Keratinocyte (primary cell): Measurements from ENCODE around the gene MARVELD2. TPM values are rescaled to one million over a fixed set of nuclear protein-coding genes. Genes with fewer than 3 reads are reported as not detected.

Source experiments
- DNase-seq: peaks from one replicate; pipeline ENCODE4 v3.0.0-alpha.2; 2011; ENCODE audit warnings: low read depth, missing footprints, low spot score
- FAIRE-seq: peaks from 2 replicates; lab custom pipeline; 2011; peaks lifted over from hg19 to GRCh38; lab: Jason Lieb, UNC
- H2AFZ ChIP-seq: 2 replicates; pipeline ENCODE4 v1.6.0; 2012; ENCODE audit warnings: low read length, control low read depth, inconsistent platforms; ENCODE audit not compliant: control insufficient read depth
- H3K27ac ChIP-seq: 2 replicates; pipeline ENCODE4 v1.5.1; 2011; ENCODE audit warnings: low read length; ENCODE audit not compliant: control insufficient read depth, insufficient read depth
- H3K27me3 ChIP-seq: 3 replicates; pipeline ENCODE4 v1.6.0; 2011; ENCODE audit warnings: low read length; ENCODE audit not compliant: control insufficient read depth, insufficient read depth; ENCODE audit errors: extremely low read depth
- H3K36me3 ChIP-seq, 2 experiments: 2 replicates in 1 of 2; 3 replicates in 1 of 2; pipeline ENCODE4 v1.5.1; 2011; ENCODE audit warnings: low read length in 2 of 2, mild to moderate bottlenecking in 1 of 2; ENCODE audit not compliant: control insufficient read depth in 2 of 2, insufficient read depth in 2 of 2; ENCODE audit errors: extremely low read depth in 1 of 2
- H3K4me1 ChIP-seq: 3 replicates; pipeline ENCODE4 v1.5.1; 2011; ENCODE audit warnings: low read length; ENCODE audit not compliant: control insufficient read depth, insufficient read depth; ENCODE audit errors: extremely low read depth
- H3K4me2 ChIP-seq: 3 replicates; pipeline ENCODE4 v1.6.0; 2011; ENCODE audit warnings: low read depth, low read length; ENCODE audit not compliant: control insufficient read depth, insufficient read depth; ENCODE audit errors: extremely low read depth
- H3K4me3 ChIP-seq, 3 experiments: fragments of 200-600 bp in 1 of 3; sonication (generic) in 1 of 3; 2 replicates in 2 of 3; 3 replicates in 1 of 3; pipeline ENCODE4 v1.5.1; 2011 to 2016; ENCODE audit warnings: low read length in 3 of 3, mild to moderate bottlenecking in 3 of 3, control low read depth in 2 of 3, inconsistent platforms in 1 of 3, low read depth in 1 of 3, mixed read lengths in 1 of 3, mixed run types in 1 of 3, moderate library complexity in 1 of 3; ENCODE audit not compliant: control insufficient read depth in 2 of 3, insufficient read depth in 2 of 3; ENCODE audit errors: extremely low read depth in 1 of 3
- H3K79me2 ChIP-seq: 2 replicates; pipeline ENCODE4 v1.6.0; 2012; ENCODE audit warnings: low read length; ENCODE audit not compliant: control insufficient read depth, insufficient read depth
- H3K9ac ChIP-seq: 3 replicates; pipeline ENCODE4 v1.6.0; 2011; ENCODE audit warnings: low read length; ENCODE audit not compliant: control insufficient read depth, insufficient read depth; ENCODE audit errors: extremely low read depth
- H3K9me1 ChIP-seq: 3 replicates; pipeline ENCODE4 v1.6.0; 2011; ENCODE audit warnings: low read length; ENCODE audit not compliant: control insufficient read depth, insufficient read depth; ENCODE audit errors: extremely low read depth
- H3K9me3 ChIP-seq: 2 replicates; pipeline ENCODE4 v1.5.1; 2012; ENCODE audit warnings: low read depth, low read length; ENCODE audit not compliant: control insufficient read depth
- H4K20me1 ChIP-seq: 3 replicates; pipeline ENCODE4 v1.6.0; 2011; ENCODE audit warnings: low read length; ENCODE audit not compliant: control insufficient read depth, insufficient read depth; ENCODE audit errors: extremely low read depth
- EZH2 ChIP-seq: IDR thresholded peaks from one replicate; pipeline ENCODE4 v1.6.1; 2012; ENCODE audit warnings: inconsistent platforms, mild to moderate bottlenecking, low read length, moderate library complexity
- dilution Hi-C: fragments of 300-500 bp; cut with MboI; formaldehyde crosslinking; loops from one replicate; pipeline ENCODE4 v1.7.0; 2020; ENCODE audit warnings: low sequenced_read_pairs; ENCODE audit not compliant: extremely low pct_ligation_motif_present
- polyA plus RNA-seq, 5 experiments: library from polyadenylated mRNA; depleted of rRNA in 3 of 5; stranded (reverse) in 3 of 5; stranded (forward) in 1 of 5; unstranded in 1 of 5; fragments of >200 nt; gene quantifications; 1 replicate in 1 of 5; 2 replicates in 3 of 5; 3 replicates in 1 of 5; pipeline versions ENCODE4 v1.2.1 to v1.2.3, GENCODE V29; 2011 to 2012; ENCODE audit warnings: missing spikeins in 2 of 5, low read depth in 1 of 5, low replicate concordance in 1 of 5
- TF ChIP-seq, protein P1 (sequence below), 3 experiments: IDR thresholded peaks in 1 of 3; conservative IDR thresholded peaks in 1 of 3; optimal IDR thresholded peaks in 1 of 3; 2 replicates in 2 of 3; 3 replicates in 1 of 3; pipeline versions ENCODE3 to v1.5.1; 2011; ENCODE audit warnings: low read length in 3 of 3, mild to moderate bottlenecking in 3 of 3, moderate library complexity in 2 of 3, control low read depth in 1 of 3, inconsistent platforms in 1 of 3; ENCODE audit not compliant: insufficient read depth in 2 of 3; ENCODE audit errors: extremely low read depth in 1 of 3

The MARVELD2 gene
- polyA plus RNA-seq, 1 donor (not counting 4 experiments of a cell fraction or from before 2014, with no cell fraction given), result 17.6 TPM

GRCh38 chr5:69444127-69444754 lies 29.3 kb downstream of the MARVELD2 start:
- DNase-seq (no peak), FAIRE-seq (no peak)
- Histone ChIP-seq H4K20me1 (no peaks in the 10 kb centered on the region), H3K79me2 (no peaks in the 10 kb centered on the region), H3K9me3 (no peaks in the 10 kb centered on the region), H3K9ac (no peak overlapping the region), H3K4me2 (no peak overlapping the region), H2AFZ (no peak overlapping the region), H3K36me3 (peaks cover 0 to 9% of the 10 kb centered on the region in 2 experiments), H3K4me3 (no peak overlapping the region), H3K9me1 (no peaks in the 10 kb centered on the region), H3K4me1 (no peaks in the 10 kb centered on the region), H3K27ac (no peak overlapping the region), H3K27me3 (no peaks in the 10 kb centered on the region)
- TF ChIP-seq EZH2, result no peak
- TF ChIP-seq, protein P1, sequence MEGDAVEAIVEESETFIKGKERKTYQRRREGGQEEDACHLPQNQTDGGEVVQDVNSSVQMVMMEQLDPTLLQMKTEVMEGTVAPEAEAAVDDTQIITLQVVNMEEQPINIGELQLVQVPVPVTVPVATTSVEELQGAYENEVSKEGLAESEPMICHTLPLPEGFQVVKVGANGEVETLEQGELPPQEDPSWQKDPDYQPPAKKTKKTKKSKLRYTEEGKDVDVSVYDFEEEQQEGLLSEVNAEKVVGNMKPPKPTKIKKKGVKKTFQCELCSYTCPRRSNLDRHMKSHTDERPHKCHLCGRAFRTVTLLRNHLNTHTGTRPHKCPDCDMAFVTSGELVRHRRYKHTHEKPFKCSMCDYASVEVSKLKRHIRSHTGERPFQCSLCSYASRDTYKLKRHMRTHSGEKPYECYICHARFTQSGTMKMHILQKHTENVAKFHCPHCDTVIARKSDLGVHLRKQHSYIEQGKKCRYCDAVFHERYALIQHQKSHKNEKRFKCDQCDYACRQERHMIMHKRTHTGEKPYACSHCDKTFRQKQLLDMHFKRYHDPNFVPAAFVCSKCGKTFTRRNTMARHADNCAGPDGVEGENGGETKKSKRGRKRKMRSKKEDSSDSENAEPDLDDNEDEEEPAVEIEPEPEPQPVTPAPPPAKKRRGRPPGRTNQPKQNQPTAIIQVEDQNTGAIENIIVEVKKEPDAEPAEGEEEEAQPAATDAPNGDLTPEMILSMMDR (optimal IDR thresholded peaks at IDR 0.05 in 1 of 3, IDR thresholded peaks at IDR 0.05 in 1 of 3, conservative IDR thresholded peaks at IDR 0.05 in 1 of 3; ENCODE audit: extremely low read depth in 1 of 3, insufficient read depth in 2 of 3, low read length in 3 of 3), result no peak
- dilution Hi-C loops, result no loop called here

- no peak for FAIRE-seq
- Histone ChIP-seq H3K9me1 (no peaks in the 10 kb centered on the region), H3K4me3 (no peak overlapping the region), H2AFZ (no peak overlapping the region), H3K9me3 (no peaks in the 10 kb centered on the region), H3K4me1 (peaks cover 8% of the 10 kb centered on the region), H3K27me3 (no peaks in the 10 kb centered on the region), H3K36me3 (no peaks in the 10 kb centered on the region), H3K9ac (no peak overlapping the region), H3K79me2 (no peaks in the 10 kb centered on the region), H3K27ac (no peak overlapping the region), H4K20me1 (no peaks in the 10 kb centered on the region), H3K4me2 (no peak overlapping the region)
- TF ChIP-seq, protein P1 (optimal IDR thresholded peaks at IDR 0.05 in 1 of 3, IDR thresholded peaks at IDR 0.05 in 1 of 3, conservative IDR thresholded peaks at IDR 0.05 in 1 of 3; ENCODE audit: extremely low read depth in 1 of 3, insufficient read depth in 2 of 3, low read length in 3 of 3), result no peak
- TF ChIP-seq EZH2, result no peak
- DNase-seq, result no peak
- dilution Hi-C loops, result no loop called here
These were observed 34.6 kb downstream of the MARVELD2 start for GRCh38 chr5:69449511-69449910.
